Lung (tissue), 12 donors: ENCODE results near the gene TMEM51. TPM values are rescaled to one million over a fixed set of nuclear protein-coding genes. Genes with fewer than 3 reads are reported as not detected.

Experiments used
- ATAC-seq: fragments of 200-7000 bp; cut with Tn5 transposase; one replicate; pipeline ENCODE4 v1.9.1; 2020; ENCODE audit warnings: moderate number of reproducible peaks; ENCODE audit not compliant: insufficient read depth, low FRiP score
- DNase-seq, 3 donors: peaks; one replicate each; pipeline ENCODE4 v3.0.0-alpha.2; 2013 to 2017
- H3K27ac ChIP-seq, 2 donors: one replicate each; pipeline ENCODE4 v1.5.1; 2013; ENCODE audit warnings: mild to moderate bottlenecking in 2 of 2, moderate library complexity in 2 of 2, control low read depth in 1 of 2, inconsistent platforms in 1 of 2, low read depth in 1 of 2, low read length in 1 of 2
- H3K27me3 ChIP-seq, 3 donors: one replicate each; pipeline ENCODE4 v1.5.1; 2013; ENCODE audit warnings: low read length in 2 of 3; ENCODE audit not compliant: control insufficient read depth in 3 of 3, insufficient read depth in 3 of 3
- H3K36me3 ChIP-seq, 4 donors: one replicate each; pipeline ENCODE4 v1.5.1; 2013; ENCODE audit warnings: low read length in 4 of 4, mild to moderate bottlenecking in 1 of 4, moderate library complexity in 1 of 4; ENCODE audit not compliant: control insufficient read depth in 4 of 4, insufficient read depth in 4 of 4
- H3K4me1 ChIP-seq, 5 donors: one replicate each; pipeline ENCODE4 v1.5.1; 2013; ENCODE audit warnings: low read length in 5 of 5, mild to moderate bottlenecking in 2 of 5, moderate library complexity in 1 of 5; ENCODE audit not compliant: control insufficient read depth in 5 of 5, insufficient read depth in 5 of 5
- H3K4me3 ChIP-seq: one replicate; pipeline ENCODE4 v1.5.1; 2013; ENCODE audit warnings: mild to moderate bottlenecking, control low read depth, moderate library complexity
- H3K9ac ChIP-seq, 2 donors: one replicate each; pipeline ENCODE4 v1.5.1; 2013; ENCODE audit warnings: low read length in 2 of 2, control low read depth in 1 of 2; ENCODE audit not compliant: insufficient read depth in 1 of 2
- H3K9me3 ChIP-seq, 4 donors: one replicate each; pipeline ENCODE4 v1.5.1; 2013; ENCODE audit warnings: low read length in 3 of 4, mild to moderate bottlenecking in 1 of 4, moderate library complexity in 1 of 4; ENCODE audit not compliant: control insufficient read depth in 4 of 4, insufficient read depth in 3 of 4
- CTCF ChIP-seq: IDR thresholded peaks from 2 replicates; pipeline ENCODE4 v1.5.1; 2012; ENCODE audit warnings: mild to moderate bottlenecking; ENCODE audit errors: control extremely low read depth, extremely low read depth
- WGBS, 2 donors: extraction: QIAGEN DNeasy Blood & Tissue Kit; methylation state at CpG; one replicate each; pipeline ENCODE4 v1.1.7; 2013; 5-methylcytosine and 5-hydroxymethylcytosine counted together
- polyA plus RNA-seq, 2 donors: library from polyadenylated mRNA; stranded (reverse); fragments of 200-250 nt; gene quantifications; one replicate each; pipeline ENCODE4 v1.2.1, GENCODE V29; 2013
- total RNA-seq, 2 donors: library from RNA; depleted of rRNA in 1 of 2; stranded (reverse); fragments of >200 nt in 1 of 2; gene quantifications; one replicate each; pipeline ENCODE4 v1.2.1, GENCODE V29; 2014 to 2021
- donor health status: control.
- donor health status: control.
- donor health status: Bipolar disorder and iron deficiency.
- donor health status: healthy.
- donor health status: DM: yes; HTN: yes; CAD: no.

TMEM51 gene
- total and polyA plus RNA-seq, 4 donors = 7.7 to 17.8 (median 12.2) TPM

DNA sequence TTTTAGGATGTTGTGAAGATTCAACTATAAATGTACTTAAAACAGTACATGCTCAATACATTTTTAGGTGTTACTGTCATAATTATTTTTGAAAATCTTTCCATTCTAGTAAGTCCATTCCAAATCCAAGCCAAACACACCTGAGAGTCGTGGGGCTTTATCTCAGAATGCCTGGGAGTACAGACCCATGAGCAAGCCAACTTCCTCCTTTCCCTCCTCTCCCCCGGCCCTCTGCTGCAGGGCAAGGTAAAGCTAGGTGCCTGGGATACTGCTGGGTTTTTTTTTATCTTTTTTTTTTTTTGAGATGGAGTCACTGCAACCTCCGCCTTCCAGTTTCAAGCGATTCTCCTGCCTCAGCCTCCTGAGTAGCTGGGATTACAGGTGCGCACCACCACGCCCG, 16.5 kb downstream of the TMEM51 start:
- no peak for TF ChIP-seq CTCF
- Histone ChIP-seq H3K4me1 (peaks cover 0 to 11% (median 5%) of the 10 kb centered on the region in 5 donors), H3K9ac (no peak overlapping the region), H3K27ac (no peak overlapping the region), H3K36me3 (no peaks in the 10 kb centered on the region), H3K9me3 (no peaks in the 10 kb centered on the region), H3K27me3 (no peaks in the 10 kb centered on the region), H3K4me3 (no peak overlapping the region)
- no peak for ATAC-seq
- no peak for DNase-seq
- 86 to 90% methylated on average over 7 of the region's 7 CpGs for WGBS, 2 donors

DNA sequence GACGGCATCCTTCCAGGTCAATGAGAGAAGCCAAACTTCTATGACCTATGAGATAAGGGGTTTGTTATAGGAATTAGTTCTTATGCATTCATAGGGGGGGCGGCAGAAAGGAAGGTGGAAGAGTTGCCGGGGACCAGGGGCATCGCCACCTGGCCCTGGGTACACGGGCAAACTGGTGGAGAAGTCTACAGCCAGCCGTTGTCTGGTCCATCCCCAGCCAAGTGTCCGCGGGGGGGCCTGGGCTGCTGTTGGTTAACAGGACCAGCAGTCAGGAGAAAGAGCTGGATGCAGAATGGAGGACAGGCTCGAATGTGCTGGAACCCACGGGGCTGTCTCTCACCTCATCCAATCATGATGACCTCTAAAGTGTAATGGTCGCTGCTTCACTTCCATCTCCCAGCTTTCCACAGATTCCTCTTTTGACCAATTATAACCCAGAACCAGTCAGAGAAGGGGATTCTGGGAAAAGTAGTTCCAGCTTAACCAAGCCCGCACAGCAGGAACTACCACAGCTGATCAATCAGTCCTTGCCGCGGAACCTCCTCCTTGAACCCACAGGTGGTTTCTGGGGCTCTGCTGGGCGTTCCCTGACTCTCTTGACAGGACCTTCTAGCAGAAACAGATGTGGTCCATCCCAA, 17.8 kb downstream of the TMEM51 start:
- DNase-seq (no peak), ATAC-seq (no peak)
- 85 to 86% methylated on average over 15 of the region's 15 CpGs for WGBS, 2 donors

GRCh38 chr1:15172405-15173259, 19.1 kb downstream of the TMEM51 start:
- DNase-seq (no peak), ATAC-seq (no peak)
- 72 to 78% methylated on average over 16 of the region's 16 CpGs for WGBS, 2 donors
- Histone ChIP-seq H3K27me3 (no peaks in the 10 kb centered on the region), H3K27ac (no peak overlapping the region), H3K4me3 (no peak overlapping the region), H3K4me1 (peaks cover 0 to 16% (median 7%) of the 10 kb centered on the region in 5 donors), H3K9me3 (no peaks in the 10 kb centered on the region), H3K36me3 (no peaks in the 10 kb centered on the region), H3K9ac (no peak overlapping the region)
- no peak for TF ChIP-seq CTCF

More for the DNA sequence above, 17.8 kb downstream of the TMEM51 start:
- H3K4me1 ChIP-seq = peaks cover 0 to 11% (median 5%) of the 10 kb centered on the region in 5 donors
- no peaks in the 10 kb centered on the region for H3K36me3 ChIP-seq
- H3K9ac ChIP-seq = no peak overlapping the region
- no peaks in the 10 kb centered on the region for H3K9me3 ChIP-seq
- TF ChIP-seq CTCF = no peak
- no peak overlapping the region for H3K4me3 ChIP-seq
- no peaks in the 10 kb centered on the region for H3K27me3 ChIP-seq
- H3K27ac ChIP-seq = no peak overlapping the region
